MV-4-11 (cell line): ENCODE results near the gene SERPINH1.

ENCODE experiments used
- DNase-seq: peaks from one replicate; lab custom pipeline; 2025; lab: John Stamatoyannopoulos, UW

Gene SERPINH1

DNA sequence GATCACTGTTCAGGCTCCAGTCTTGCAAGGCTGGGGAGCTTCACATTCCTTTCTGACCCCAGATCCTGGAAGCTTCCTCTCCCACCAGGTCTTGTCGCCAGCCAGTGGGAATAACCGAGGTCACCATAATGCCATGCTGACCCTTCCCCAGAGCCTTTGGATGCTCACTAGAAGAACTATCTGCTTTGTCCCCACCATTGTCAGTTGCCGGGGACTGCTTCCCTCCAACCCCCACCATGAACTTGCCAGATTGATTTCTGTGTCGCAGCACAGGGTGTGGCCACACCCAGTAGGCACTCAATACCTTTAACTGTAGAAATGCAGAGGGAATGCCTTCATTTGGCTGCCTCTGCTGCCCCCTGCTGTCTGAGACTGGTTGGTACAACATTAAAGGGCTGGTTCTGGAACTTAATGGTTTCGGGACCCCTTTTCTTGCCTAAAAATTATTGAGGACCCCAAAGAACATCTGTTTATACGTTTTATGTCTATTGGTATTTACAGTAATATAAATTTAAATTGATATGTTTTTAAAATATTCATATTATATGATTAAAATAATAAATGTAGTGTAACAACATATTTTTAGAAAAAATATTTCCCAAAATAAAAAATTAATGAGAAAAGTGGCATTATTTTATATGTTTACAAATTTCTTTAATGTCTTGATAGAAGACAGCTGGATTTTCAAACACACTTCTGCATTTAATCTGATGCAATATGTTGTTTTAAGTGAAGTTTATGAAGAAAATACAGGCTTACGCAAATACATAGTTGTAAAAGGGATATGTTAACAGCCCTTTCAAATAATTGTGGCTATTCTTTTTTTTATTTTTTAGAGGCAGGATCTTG is 29.6 kb upstream of the SERPINH1 start:
- peak; percentile 57 for DNase-seq

GRCh38 chr11:75533896-75534258 is 28.2 kb upstream of the SERPINH1 start:
- no peak for DNase-seq

DNA sequence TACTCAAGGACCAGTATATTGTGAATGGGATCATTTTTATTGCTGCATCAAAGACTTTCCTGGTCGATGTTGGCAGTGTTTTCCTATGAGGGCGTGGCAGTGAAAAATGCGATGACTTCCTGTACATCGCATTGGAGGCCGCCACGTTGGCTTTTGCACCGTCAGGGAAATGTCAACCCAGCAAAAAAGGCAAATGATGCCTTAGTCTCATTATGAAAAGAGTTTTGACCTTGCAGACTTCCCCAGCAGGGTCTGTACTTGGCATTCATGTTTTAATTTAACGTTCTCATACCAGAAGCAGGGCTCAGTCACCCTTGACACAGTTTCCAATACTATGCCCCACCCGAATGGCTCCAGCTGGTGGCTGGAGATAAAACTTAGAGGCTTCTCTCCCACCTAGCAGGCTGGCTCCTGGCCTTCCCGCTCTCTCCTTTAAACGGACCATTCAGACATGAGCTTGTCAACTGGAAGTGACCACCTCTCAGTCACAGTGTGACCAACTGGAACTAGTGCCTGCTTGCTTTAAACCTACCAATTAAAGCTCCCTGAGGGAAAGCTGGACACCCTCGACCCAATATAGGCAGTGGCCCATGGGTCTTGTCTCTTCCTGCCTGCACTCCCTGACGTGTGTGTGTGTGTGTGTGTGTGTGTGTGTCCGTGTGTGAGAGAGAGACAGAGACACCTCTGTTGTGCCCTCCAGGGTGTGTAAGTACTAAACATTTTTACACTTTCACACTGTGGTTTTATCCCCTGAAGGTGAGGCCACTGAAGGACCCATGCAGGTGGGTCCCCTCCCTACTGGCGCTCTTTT is 27.6 kb upstream of the SERPINH1 start:
- DNase-seq = no peak

DNA sequence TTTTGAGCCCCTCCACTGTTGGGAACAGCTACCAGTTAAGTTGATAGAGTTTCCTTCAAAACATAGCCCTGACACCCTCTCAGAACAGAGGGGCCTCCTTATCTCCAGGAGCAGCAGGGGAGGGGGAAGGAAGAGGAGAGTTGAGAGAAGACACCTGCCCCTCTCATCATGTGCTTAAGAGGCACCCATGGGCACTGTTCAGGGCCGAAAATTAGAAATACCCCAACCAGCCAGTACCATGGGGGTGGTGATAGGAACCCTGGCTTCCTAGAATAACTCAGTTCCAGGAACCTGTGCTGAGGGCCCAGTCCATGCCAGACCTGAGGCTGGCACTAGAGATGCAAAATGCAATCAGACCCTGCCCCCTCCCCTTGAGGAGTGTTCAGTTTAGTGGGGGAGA is 27.0 kb upstream of the SERPINH1 start:
- DNase-seq = no peak

DNA sequence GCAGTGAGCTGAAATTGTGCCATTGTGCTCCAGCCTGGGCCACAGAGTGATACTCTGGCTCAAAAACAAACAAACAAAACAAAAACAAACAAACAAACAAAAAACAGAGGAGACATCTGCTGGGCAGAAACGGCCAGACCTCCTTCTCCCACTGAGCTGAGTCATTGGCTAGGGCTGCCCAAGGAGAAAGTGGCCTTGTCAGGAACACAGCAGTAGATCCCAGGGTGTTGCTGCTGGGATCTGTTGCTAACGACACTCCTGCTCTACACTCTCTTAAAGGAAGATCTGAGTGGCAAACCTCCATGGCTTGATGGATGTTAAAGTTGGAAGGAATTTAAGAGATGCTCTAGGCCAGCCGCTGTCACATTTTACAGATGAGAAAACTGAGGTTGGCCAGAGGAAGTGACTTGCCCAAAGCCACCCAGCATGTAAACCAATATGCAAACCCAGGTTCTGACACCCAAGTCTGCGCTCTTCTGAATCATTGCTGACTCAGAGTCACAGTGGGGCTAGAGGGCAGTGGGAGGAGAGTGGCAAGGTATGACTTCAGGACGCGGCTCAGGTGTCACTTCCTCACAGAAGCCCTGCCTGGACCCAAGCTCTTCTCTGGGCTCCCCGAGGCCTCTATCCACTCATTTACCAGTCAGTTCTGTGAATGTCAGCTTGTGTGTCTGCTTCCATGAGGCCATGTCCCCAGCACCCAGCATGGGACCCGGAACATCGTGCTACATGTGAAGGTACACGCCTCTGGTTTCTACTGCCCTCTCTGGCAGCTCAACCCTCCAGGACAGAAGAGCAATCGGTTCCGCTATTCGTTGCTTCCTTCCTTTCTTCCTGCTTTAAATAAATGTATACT is 25.0 kb upstream of the SERPINH1 start:
- peak; percentile 88 for DNase-seq

DNA sequence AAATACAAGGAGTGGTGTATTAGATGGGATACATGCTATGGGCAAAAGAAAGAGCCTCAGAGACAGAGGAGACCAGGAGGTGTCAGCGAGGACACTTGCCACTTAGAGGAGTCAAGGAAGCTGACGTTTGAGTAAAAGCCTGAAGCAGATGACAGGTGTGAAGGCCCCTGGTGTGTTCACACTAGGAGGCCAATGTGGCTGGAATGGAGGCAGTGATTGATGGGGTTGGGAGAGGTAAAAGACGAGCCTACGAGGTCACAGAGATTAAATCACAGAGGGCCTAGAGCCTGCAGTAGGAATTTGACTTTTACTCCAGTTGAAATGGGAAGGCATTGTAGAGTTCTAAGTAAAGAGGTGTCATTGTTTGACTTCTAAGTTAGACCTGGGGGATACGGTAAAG is 24.3 kb upstream of the SERPINH1 start:
- DNase-seq = no peak

DNA sequence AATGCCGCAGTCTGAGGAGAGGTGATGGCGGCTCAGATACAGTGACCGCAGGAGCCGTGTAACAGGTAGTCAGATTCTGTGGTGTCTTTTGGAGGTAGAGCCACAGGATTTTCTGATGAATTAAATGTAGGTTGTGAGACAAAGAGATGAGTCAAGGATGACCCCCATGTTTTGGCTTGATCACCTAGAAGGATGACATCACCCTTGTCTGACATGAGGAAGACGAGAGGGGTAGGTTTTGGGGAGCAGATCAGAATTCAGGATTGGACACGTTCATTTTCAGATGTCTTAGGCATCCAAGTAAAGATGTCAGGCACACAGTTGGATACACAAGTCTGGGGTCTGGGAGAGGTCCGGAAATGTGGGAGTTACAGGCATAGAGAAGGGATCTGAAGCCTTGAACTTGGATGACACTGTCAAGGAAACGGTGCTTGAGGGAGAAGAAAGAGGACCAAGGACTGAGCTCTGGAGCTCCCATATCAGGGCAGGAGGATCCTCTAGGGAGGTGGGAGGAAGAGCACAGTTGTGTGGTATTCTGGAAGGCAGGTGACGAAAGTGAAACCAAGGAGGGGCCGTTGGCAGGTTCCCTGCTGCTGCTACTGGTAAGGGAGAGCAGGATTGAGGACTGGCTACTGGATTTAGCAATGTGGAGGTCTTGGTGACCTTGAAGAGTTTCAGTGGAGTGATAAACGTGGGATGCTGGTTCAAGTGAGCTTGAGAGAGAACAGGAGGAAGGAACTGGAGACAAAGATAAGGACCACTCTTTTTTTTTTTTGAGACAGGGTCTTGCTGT is 23.7 kb upstream of the SERPINH1 start:
- DNase-seq = no peak

- no peak for DNase-seq
Observed at GRCh38 chr11:75539459-75540334, 22.4 kb upstream of the SERPINH1 start.

DNA sequence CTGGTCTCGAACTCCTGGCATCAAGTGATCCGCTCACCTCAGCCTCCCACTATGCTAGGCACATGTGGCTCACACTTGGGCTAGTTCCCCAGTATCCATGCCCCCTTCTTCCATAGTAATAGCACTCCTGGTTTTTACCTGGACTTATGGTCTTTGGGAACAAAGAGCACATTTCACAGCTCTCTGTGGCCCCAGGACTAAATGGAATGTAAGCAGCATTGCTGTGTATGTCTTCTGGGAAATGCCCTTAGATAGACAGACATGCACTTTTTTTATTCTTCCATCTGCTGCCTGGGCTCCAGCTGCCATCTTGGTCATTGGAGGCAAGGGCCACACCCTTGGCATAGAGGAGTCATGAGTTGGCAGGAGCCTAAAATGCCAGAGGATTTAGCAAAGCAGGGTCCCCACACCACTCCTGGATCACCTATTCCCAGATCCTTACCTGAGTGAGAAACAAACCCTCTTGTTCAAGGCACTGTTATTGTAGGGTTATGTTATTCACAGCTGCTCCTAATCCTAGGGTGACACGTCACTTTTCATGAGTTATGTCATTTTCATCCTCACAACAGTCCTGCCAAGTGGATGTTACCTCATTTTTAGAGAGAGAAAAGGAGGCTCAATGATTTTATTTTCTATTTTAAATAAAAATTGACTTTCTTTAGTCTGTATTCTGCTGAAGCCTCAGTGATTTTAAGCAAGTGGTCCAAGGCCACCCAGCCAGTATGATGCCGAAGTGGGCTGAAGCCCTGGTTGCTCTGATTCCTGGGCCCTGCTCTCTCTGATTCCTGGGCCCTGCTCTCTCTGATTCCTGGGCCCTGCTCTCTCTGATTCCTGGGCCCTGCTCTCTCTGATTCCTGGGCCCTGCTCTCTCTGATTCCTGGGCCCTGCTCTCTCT is 20.6 kb upstream of the SERPINH1 start:
- DNase-seq = no peak

- no peak for DNase-seq
Observed at GRCh38 chr11:75542088-75542438, 20.0 kb upstream of the SERPINH1 start.

DNA sequence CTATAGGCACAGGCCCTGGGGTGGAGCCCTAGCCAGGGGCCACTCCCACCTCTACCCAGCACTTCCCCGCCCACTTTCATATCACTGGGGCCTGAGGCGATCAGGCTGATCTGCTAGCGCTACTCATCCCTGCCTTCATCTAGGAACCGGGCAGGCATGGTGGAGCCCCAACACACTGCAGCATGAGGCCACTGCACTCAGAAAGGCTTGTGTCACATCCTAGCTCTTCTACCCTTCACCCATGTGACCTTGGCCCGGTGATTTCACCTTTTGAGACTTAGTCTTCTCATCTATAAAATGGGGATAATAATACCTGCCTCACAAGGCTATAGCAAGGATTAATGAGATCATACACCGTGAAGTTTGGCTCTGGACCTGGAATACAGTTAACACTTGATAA is 18.2 kb upstream of the SERPINH1 start:
- no peak for DNase-seq

GRCh38 chr11:75547177-75547576 is 14.9 kb upstream of the SERPINH1 start:
- DNase-seq = no peak

- DNase-seq = no peak
Observed at GRCh38 chr11:75547617-75548058, 14.4 kb upstream of the SERPINH1 start.

DNA sequence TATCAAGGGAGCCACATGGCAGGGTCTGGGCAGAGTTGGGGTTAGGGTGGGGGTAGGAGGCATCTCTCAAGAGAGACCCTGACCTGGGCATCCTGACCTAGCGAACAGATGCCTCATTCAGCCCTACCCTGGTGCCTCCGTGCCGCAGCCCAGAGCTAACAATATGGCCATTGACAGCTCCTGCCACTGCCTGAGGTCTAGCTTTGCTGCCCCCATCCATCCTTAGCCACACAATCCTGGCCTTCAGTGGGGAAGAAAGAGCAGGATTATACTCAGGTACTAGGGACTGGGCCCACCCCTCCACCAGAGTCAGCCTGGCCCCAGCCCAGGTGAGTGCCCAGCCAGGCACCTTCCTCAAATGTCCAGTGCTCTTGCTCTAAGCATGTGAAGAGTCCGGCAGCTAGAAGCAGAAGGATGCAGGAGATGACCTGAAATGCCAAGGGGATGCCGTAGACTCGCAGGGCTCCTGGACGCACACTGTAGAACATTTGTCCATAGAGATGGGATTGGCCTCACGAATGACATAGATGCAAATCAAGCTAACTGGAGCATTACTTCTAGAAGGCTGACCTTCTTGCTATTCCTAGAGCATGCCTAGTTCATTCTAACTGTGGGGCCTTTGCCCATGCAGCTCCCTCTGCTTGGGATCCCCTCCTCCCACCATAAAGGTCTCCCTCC is 13.3 kb upstream of the SERPINH1 start:
- DNase-seq = no peak

DNA sequence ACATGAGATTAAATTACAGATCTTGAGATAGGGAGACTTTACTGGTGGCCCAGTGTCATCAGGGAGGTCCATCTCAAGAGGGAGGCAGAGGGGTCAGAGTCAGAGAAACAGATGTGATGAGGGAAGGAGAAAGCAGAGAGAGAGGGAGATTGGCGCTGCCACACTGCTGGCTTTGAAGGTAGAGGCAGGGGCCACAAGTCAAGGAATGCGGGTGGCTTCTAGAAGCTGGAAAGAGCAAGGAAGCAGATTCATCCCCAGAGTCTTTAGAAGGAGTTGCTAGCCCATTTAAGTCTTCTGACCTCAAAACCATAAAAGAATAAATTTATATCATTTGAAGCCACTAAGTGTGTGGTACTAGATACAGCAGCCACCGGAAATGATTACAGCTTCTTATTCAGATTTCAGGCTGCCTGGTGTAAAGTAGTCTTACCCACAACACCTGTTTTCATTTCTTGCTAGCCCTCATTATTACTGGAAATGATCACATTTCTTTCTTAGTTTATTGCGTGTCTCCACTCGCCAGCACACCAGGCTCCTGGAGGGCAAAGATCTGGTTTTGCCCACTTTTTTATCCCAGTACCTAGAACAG is 12.6 kb upstream of the SERPINH1 start:
- DNase-seq = no peak

- DNase-seq = no peak
Observed at GRCh38 chr11:75553182-75553581, 8.9 kb upstream of the SERPINH1 start.

- no peak for DNase-seq
Observed at GRCh38 chr11:75553889-75554257, 8.2 kb upstream of the SERPINH1 start.

DNA sequence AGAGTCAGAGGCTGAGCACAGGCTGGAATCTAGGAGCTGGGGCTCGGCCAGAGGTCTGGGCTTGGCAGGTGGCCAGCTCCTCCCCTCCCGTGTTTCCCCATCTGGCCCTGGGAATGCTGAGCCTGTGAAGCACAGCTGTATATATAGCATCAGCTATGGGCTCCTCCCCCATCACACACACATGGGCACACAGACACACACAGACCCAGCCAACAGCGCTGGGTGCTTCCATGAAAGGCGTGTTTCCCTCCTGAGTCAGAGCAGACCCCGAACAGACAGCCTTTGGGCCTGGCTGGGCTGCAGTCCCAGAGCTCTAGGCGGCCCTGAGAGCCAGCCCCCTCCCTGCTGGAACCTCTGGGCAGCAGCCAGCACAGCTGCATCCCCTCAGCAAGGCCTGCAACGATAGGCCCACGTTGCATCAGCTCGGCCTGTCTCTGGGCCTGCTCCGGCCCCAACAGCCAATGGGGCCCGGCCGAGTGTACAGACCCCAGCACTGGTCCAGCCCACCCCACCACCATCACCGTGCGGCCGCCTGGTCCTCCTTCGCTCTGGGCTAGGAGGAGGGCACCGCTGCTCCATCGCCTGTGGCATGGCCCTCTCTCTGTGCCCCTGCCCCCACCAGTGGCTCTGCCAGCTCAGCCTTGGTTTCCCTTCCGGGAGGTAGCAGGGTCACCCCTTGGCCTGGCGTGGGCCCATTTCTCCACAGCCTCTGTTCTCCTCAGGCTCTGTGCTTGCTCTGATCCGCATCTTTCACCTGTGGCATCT is 7.6 kb upstream of the SERPINH1 start:
- no peak for DNase-seq
